ENCODE measurements around the gene ARL5B. TPM values are rescaled to one million over a fixed set of nuclear protein-coding genes. Genes with fewer than 3 reads are reported as not detected.

The ARL5B gene
- total and polyA plus RNA-seq, 2 of the 8 experiments (the other 6 are each of a cell fraction or from before 2014, with no cell fraction given), result 8.4 to 52.1 TPM

DNA sequence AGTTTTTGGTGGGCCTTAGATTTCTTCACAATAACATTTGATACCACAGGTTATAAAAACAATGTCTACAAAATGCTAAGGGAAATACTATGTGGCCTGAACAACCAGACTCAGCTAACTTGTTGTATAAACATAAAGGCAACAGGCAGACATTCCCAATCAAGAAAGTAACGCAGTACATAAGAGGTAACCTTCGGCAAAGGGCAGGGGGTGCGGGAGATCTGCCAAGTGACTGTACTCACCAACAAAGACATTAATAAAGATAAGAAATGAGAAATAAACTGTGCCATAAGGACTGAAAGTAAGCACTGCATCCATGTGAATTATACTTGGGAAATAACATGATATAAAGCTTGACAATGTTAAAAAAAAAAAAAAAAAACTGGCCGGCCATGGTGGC, 23.2 kb upstream of the ARL5B start:
- H3K14ac ChIP-seq (ENCODE audit: insufficient read length), result no peak overlapping the region
- H4K5ac ChIP-seq (ENCODE audit: insufficient read length, low read depth, low read length), result no peak overlapping the region
- 93% methylated on average over 4 of the region's 4 CpGs; no CpG with 5 or more reads in 1 of the 2 experiments for WGBS, 2 experiments (ENCODE audit: extremely low coverage in 1 of 2, insufficient coverage in 1 of 2, insufficient read length in 1 of 2, insufficient replicate concordance in 2 of 2, low coverage in 1 of 2, low lambda C conversion rate in 2 of 2, missing lambda C conversion rate in 1 of 2)
- H3K9me3 ChIP-seq (ENCODE audit: insufficient read depth in 2 of 2, low read depth in 1 of 2, low read length in 1 of 2), result no peaks in the 10 kb centered on the region
- H3K18ac ChIP-seq (ENCODE audit: extremely low read depth, low read length), result no peak overlapping the region
- H3K4ac ChIP-seq (replicated peaks; ENCODE audit: insufficient read length, low read depth, low read length), result no peak overlapping the region
- no peak for TF ChIP-seq SIRT6 (IDR thresholded peaks at IDR 0.05; ENCODE audit: low read length)
- TF ChIP-seq TEAD4 (IDR thresholded peaks at IDR 0.05; ENCODE audit: low read depth, low read length), result no peak
- no peak for TF ChIP-seq EZH2 (IDR thresholded peaks at IDR 0.05; ENCODE audit: low read depth, low read length, severe bottlenecking)
- no peak for TF ChIP-seq ASH2L (IDR thresholded peaks at IDR 0.05; ENCODE audit: low read length)
- TF ChIP-seq JUND (IDR thresholded peaks at IDR 0.05; ENCODE audit: low read length), result no peak
- TF ChIP-seq JUN (IDR thresholded peaks at IDR 0.05; ENCODE audit: low read depth, low read length), result no peak
- TF ChIP-seq TCF12 (IDR thresholded peaks at IDR 0.05; ENCODE audit: low read depth, low read length), result no peak
- TF ChIP-seq MAFK (IDR thresholded peaks at IDR 0.05; ENCODE audit: low read depth, low read length), result no peak
- TF ChIP-seq CBX8 (IDR thresholded peaks at IDR 0.05; ENCODE audit: borderline replicate concordance, low read depth, low read length), result no peak
- TF ChIP-seq SP2 (IDR thresholded peaks at IDR 0.05; ENCODE audit: low read length), result no peak
- TF ChIP-seq ZNF274 (IDR thresholded peaks at IDR 0.05; ENCODE audit: borderline replicate concordance, extremely low read depth, low read length), result no peak
- no peak for TF ChIP-seq EGR1 (IDR thresholded peaks at IDR 0.05; ENCODE audit: borderline replicate concordance, low read depth, low read length)
- DNase-seq (ENCODE audit: low read depth in 1 of 2, low spot score in 2 of 2) (no peak), FAIRE-seq (no peak)
- H2BK120ac ChIP-seq (replicated peaks; ENCODE audit: low read depth, low read length), result no peak overlapping the region
- H3K27ac ChIP-seq (ENCODE audit: low read depth, low read length), result no peak overlapping the region
- H3K4me2 ChIP-seq (ENCODE audit: insufficient read depth in 1 of 2, low read depth in 2 of 2, low read length in 2 of 2), result no peak overlapping the region
- no peak overlapping the region for H2BK20ac ChIP-seq (ENCODE audit: low read length)
- H3K9ac ChIP-seq (replicated peaks in 1 of 4; ENCODE audit: extremely low read depth in 1 of 4, low read depth in 3 of 4, low read length in 3 of 4), result no peak overlapping the region
- H2BK12ac ChIP-seq (ENCODE audit: low read depth, low read length), result no peak overlapping the region
- no peaks in the 10 kb centered on the region for H3K27me3 ChIP-seq (replicated peaks in 1 of 4; ENCODE audit: control insufficient read depth in 3 of 4, extremely low read depth in 1 of 4, insufficient read depth in 3 of 4, low read length in 3 of 4)
- H3K23me2 ChIP-seq (ENCODE audit: low read depth, low read length), result no peaks in the 10 kb centered on the region
- H3K36me3 ChIP-seq (ENCODE audit: control insufficient read depth in 2 of 4, insufficient read depth in 4 of 4, low read length in 3 of 4), result no peaks in the 10 kb centered on the region
- CTCF ChIA-PET (ENCODE audit: partially characterized antibody), result no interaction called here
- H3K23ac ChIP-seq (ENCODE audit: insufficient read length), result no peak overlapping the region
- H4K20me1 ChIP-seq (replicated peaks in 1 of 2; ENCODE audit: control insufficient read depth in 1 of 2, insufficient read depth in 2 of 2, low read length in 2 of 2), result no peaks in the 10 kb centered on the region
- no peak overlapping the region for H2BK5ac ChIP-seq (ENCODE audit: low read depth, low read length)
- no peaks in the 10 kb centered on the region for H3K4me1 ChIP-seq (replicated peaks in 1 of 4; ENCODE audit: control insufficient read depth in 3 of 4, insufficient read depth in 4 of 4, low read length in 3 of 4)
- no peaks in the 10 kb centered on the region for H3K79me2 ChIP-seq (ENCODE audit: control insufficient read depth in 1 of 2, insufficient read depth in 2 of 2, low read length in 2 of 2)
- no peak overlapping the region for H4K91ac ChIP-seq (replicated peaks; ENCODE audit: insufficient read length, low read length)
- no peak overlapping the region for H4K8ac ChIP-seq (ENCODE audit: extremely low read depth, insufficient read depth, low read length)
- no peak overlapping the region for H2AK5ac ChIP-seq (ENCODE audit: low read depth, low read length)
- H2AFZ ChIP-seq (ENCODE audit: low read length), result no peak overlapping the region
- H3K79me1 ChIP-seq (ENCODE audit: low read depth, low read length), result no peaks in the 10 kb centered on the region
- no peak overlapping the region for H2BK15ac ChIP-seq (ENCODE audit: low read length)
- H3K56ac ChIP-seq (replicated peaks; ENCODE audit: insufficient read length, low read depth, low read length), result no peak overlapping the region
- POLR2A ChIA-PET (ENCODE audit: partially characterized antibody), result no interaction called here
- no peak overlapping the region for H3K4me3 ChIP-seq (ENCODE audit: extremely low read depth in 1 of 4, insufficient read depth in 2 of 4, low read depth in 3 of 4, low read length in 4 of 4)

Data from H1 (cell line).